Measurements from ENCODE around the gene XXYLT1. TPM values are rescaled to one million over a fixed set of nuclear protein-coding genes. Genes with fewer than 3 reads are reported as not detected.

XXYLT1 gene
- total and polyA plus RNA-seq, 2 of the 4 experiments (the other 2 are of a cell fraction): 14.7 to 18.1 TPM

DNA sequence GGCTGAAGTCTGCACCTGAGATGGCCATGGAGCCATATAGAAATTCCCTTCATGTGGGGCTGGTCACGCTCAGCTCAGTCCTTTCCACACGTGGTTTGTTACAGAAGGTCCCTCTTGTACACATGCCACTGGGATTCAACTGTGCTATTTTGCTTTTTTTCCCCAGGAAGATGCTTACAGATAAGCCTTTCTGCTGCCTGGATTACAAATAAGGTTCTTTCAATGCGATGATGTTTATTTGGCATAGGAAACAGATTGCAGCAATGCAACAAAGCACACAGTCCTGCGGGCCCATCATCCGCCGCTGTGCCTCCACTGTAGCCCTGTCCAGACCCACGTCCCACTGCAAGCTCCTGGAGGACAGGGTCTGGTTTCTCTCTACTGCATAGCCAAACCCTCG is 124.8 kb downstream of the XXYLT1 start:
- Histone ChIP-seq H3K79me1 (ENCODE audit: low read depth in 1 of 2, low read length in 2 of 2) (peaks cover 12 to 23% of the 10 kb centered on the region in 2 experiments; a peak in 3 of 4 replicates), H2AFZ (replicated peaks; ENCODE audit: low read length, poor library complexity) (no peak overlapping the region), H3K9me3 (ENCODE audit: control insufficient read depth, insufficient read depth, low read length) (no peaks in the 10 kb centered on the region), H2AK5ac (ENCODE audit: low read depth, low read length) (no peak overlapping the region), H2AK9ac (replicated peaks; ENCODE audit: low read depth, low read length, poor library complexity) (no peak overlapping the region), H3K56ac (ENCODE audit: extremely low read depth, insufficient read depth, low read length) (no peak overlapping the region), H3K4me3 (ENCODE audit: insufficient read depth, low read depth, low read length) (no peak overlapping the region), H3K9ac (ENCODE audit: low read depth, low read length) (no peak overlapping the region), H4K8ac (ENCODE audit: low read depth in 2 of 2, low read length in 2 of 2) (no peak overlapping the region), H3K23ac (ENCODE audit: low read depth, low read length) (no peak overlapping the region), H2BK15ac (ENCODE audit: low read depth, low read length) (no peak overlapping the region), H4K5ac (ENCODE audit: low read depth, low read length) (no peak overlapping the region), H4K91ac (ENCODE audit: insufficient read depth, low read depth, low read length) (no peak overlapping the region), H3K27ac (ENCODE audit: insufficient read depth, low read length) (no peak overlapping the region), H2BK120ac (ENCODE audit: low read depth, low read length) (no peak overlapping the region), H3K18ac (ENCODE audit: low read depth, low read length) (no peak overlapping the region), H3K4ac (ENCODE audit: low read depth, low read length) (peak overlapping the region; percentile 9; the same call in 1 of the 2 replicates), H2BK5ac (ENCODE audit: low read depth, low read length, poor library complexity, severe bottlenecking) (no peak overlapping the region), H3K27me3 (ENCODE audit: control insufficient read depth, insufficient read depth, low read length) (no peaks in the 10 kb centered on the region), H3K4me2 (ENCODE audit: low read depth, low read length) (no peak overlapping the region), H4K20me1 (ENCODE audit: insufficient read depth, low read length) (no peaks in the 10 kb centered on the region), H3K9me1 (ENCODE audit: insufficient read depth, low read length) (peaks cover 11% of the 10 kb centered on the region; the same call in 1 of the 2 replicates), H3K36me3 (ENCODE audit: control insufficient read depth, insufficient read depth, low read length) (no peaks in the 10 kb centered on the region), H2BK20ac (ENCODE audit: low read depth, low read length) (no peak overlapping the region), H3K14ac (replicated peaks; ENCODE audit: low read depth, low read length) (no peak overlapping the region), H3K4me1 (ENCODE audit: control insufficient read depth, insufficient read depth, low read length) (peaks cover 17% of the 10 kb centered on the region)
- ChIA-PET CTCF (no interaction called here), POLR2A (ENCODE audit: unreplicated experiment) (no interaction called here)
- in situ Hi-C loops (cut with MboI; ENCODE audit: low sequenced_read_pairs) (no loop called here), intact Hi-C loops (cut with micrococcal nuclease) (no loop called here), dilution Hi-C loops (cut with HindIII; ENCODE audit: low sequenced_read_pairs, unreplicated experiment) (no loop called here)
- no peak for ATAC-seq (ENCODE audit: low read depth)
- BruUV-seq (replicated peaks): no TSS peak
- 80% methylated on average over 1 of the region's 8 CpGs; no CpG with 5 or more reads in 1 of the 2 experiments for WGBS, 2 experiments (ENCODE audit: extremely low coverage in 2 of 2, insufficient read length in 1 of 2)
- DNase-seq: no peak
- TF ChIP-seq RFX5 (IDR thresholded peaks at IDR 0.05; ENCODE audit: low read depth, low read length): no peak
- TF ChIP-seq FOS (IDR thresholded peaks at IDR 0.05; ENCODE audit: low read depth, low read length): no peak
- TF ChIP-seq MAFK (IDR thresholded peaks at IDR 0.05; ENCODE audit: low read depth, low read length): no peak
- TF ChIP-seq, protein P1, sequence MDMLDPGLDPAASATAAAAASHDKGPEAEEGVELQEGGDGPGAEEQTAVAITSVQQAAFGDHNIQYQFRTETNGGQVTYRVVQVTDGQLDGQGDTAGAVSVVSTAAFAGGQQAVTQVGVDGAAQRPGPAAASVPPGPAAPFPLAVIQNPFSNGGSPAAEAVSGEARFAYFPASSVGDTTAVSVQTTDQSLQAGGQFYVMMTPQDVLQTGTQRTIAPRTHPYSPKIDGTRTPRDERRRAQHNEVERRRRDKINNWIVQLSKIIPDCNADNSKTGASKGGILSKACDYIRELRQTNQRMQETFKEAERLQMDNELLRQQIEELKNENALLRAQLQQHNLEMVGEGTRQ (IDR thresholded peaks at IDR 0.05; ENCODE audit: low read depth, low read length): no peak
- TF ChIP-seq, protein P2, sequence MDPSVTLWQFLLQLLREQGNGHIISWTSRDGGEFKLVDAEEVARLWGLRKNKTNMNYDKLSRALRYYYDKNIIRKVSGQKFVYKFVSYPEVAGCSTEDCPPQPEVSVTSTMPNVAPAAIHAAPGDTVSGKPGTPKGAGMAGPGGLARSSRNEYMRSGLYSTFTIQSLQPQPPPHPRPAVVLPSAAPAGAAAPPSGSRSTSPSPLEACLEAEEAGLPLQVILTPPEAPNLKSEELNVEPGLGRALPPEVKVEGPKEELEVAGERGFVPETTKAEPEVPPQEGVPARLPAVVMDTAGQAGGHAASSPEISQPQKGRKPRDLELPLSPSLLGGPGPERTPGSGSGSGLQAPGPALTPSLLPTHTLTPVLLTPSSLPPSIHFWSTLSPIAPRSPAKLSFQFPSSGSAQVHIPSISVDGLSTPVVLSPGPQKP (IDR thresholded peaks at IDR 0.05; ENCODE audit: borderline replicate concordance, low read depth, low read length): no peak
- TF ChIP-seq, protein P3, sequence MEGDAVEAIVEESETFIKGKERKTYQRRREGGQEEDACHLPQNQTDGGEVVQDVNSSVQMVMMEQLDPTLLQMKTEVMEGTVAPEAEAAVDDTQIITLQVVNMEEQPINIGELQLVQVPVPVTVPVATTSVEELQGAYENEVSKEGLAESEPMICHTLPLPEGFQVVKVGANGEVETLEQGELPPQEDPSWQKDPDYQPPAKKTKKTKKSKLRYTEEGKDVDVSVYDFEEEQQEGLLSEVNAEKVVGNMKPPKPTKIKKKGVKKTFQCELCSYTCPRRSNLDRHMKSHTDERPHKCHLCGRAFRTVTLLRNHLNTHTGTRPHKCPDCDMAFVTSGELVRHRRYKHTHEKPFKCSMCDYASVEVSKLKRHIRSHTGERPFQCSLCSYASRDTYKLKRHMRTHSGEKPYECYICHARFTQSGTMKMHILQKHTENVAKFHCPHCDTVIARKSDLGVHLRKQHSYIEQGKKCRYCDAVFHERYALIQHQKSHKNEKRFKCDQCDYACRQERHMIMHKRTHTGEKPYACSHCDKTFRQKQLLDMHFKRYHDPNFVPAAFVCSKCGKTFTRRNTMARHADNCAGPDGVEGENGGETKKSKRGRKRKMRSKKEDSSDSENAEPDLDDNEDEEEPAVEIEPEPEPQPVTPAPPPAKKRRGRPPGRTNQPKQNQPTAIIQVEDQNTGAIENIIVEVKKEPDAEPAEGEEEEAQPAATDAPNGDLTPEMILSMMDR (conservative IDR thresholded peaks at IDR 0.05; ENCODE audit: low read depth, low read length): no peak
- TF ChIP-seq BHLHE40 (IDR thresholded peaks at IDR 0.05; ENCODE audit: low read depth, low read length): no peak
- no peak for TF ChIP-seq SMC3 (IDR thresholded peaks at IDR 0.05; ENCODE audit: low read depth, low read length)
- TF ChIP-seq CHD1 (IDR thresholded peaks at IDR 0.05; ENCODE audit: low read depth, low read length): no peak

Data from IMR-90 (cell line).